ENCODE data around the gene TMEM272.

DNA sequence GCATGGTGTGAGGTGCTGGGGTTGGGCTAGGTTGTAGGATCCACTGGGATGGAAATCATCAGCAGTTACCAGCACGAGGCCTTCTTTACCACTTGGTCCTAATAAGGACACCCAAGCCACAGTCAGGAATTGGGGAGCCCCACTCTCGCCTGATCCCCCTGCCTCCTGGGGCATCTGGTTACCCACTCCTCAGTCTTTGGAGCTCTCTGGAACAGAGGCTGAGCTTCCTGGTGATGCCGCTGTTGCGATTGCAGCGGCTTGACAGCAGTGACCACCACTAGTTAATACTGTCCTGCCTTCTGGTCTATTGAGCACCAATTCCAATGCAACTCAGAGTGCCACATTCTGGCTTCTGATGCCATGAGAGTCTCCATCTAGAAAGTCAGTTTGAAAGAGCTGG is 13.5 kb downstream of the TMEM272 start:
- TF ChIP-seq, protein P1, sequence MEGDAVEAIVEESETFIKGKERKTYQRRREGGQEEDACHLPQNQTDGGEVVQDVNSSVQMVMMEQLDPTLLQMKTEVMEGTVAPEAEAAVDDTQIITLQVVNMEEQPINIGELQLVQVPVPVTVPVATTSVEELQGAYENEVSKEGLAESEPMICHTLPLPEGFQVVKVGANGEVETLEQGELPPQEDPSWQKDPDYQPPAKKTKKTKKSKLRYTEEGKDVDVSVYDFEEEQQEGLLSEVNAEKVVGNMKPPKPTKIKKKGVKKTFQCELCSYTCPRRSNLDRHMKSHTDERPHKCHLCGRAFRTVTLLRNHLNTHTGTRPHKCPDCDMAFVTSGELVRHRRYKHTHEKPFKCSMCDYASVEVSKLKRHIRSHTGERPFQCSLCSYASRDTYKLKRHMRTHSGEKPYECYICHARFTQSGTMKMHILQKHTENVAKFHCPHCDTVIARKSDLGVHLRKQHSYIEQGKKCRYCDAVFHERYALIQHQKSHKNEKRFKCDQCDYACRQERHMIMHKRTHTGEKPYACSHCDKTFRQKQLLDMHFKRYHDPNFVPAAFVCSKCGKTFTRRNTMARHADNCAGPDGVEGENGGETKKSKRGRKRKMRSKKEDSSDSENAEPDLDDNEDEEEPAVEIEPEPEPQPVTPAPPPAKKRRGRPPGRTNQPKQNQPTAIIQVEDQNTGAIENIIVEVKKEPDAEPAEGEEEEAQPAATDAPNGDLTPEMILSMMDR (IDR thresholded peaks at IDR 0.05): no peak
- TF ChIP-seq POLR2A (IDR thresholded peaks at IDR 0.05): no peak
- TF ChIP-seq POLR2AphosphoS5 (IDR thresholded peaks at IDR 0.05): no peak
- no peak for TF ChIP-seq EP300 (IDR thresholded peaks at IDR 0.05)
